Prostate gland (tissue), 2 donors: Measurements from ENCODE around the gene MYLK4.

Experiments used
- POLR2A ChIP-seq: fragments of 450-650 bp; IDR thresholded peaks from one replicate; pipeline ENCODE4 v1.6.1; 2016; ENCODE audit warnings: antibody characterized with exemption, mild to moderate bottlenecking
- POLR2AphosphoS5 ChIP-seq: sonication (generic); formaldehyde crosslinking; IDR thresholded peaks from one replicate; pipeline ENCODE4 v1.6.1; 2017; ENCODE audit warnings: antibody characterized with exemption
- TF ChIP-seq, protein P1 (sequence below), 4 experiments: fragments of 200-600 bp in 2 of 4; fragments of 450-650 bp in 2 of 4; sonication (generic) in 2 of 4; IDR thresholded peaks; 1 replicate in 3 of 4; 2 replicates in 1 of 4; pipeline ENCODE4 v1.5.1; 2016 to 2019; ENCODE audit warnings: antibody characterized with exemption in 4 of 4, mild to moderate bottlenecking in 2 of 4, moderate library complexity in 2 of 4

DNA sequence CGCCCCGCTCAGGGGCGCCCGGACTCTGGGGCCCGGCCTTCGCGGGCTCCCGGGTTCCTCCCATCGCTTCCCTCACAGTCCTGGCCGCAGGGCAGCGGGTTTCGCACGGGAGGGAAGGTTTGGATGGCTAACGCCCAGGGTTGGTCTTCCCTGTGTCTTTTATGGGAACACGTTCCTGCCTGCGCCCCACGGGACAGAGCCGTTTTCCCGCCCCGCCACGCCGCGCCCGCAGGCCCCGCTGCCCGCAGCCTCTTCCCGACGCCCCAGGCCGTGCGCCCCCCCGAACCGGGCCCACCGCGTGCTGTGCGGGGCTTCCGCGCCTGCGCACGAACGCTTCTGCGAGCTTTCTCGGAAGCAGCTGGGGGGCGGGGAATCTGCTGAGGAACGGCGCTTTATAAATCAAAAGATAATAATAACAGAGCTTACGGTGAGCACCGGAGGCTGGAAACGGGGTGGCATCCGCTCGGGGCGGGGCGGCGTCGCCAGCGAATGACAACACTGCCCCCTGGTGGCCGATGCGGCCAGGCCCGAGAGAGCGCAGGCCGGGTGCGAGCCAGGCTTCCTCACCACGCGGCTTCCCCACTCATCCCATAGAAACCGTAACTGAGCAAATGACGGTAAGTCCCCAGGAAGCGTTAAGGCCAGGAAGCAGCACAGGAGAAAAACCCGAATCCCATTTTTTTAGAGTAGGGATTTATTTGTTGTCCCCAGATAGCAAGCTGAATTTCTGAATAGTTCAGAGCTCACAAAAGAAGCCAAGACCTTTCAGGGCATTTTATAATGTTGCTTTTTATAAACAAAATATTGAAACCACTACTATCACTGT lies 116.4 kb downstream of the MYLK4 start:
- TF ChIP-seq, protein P1, sequence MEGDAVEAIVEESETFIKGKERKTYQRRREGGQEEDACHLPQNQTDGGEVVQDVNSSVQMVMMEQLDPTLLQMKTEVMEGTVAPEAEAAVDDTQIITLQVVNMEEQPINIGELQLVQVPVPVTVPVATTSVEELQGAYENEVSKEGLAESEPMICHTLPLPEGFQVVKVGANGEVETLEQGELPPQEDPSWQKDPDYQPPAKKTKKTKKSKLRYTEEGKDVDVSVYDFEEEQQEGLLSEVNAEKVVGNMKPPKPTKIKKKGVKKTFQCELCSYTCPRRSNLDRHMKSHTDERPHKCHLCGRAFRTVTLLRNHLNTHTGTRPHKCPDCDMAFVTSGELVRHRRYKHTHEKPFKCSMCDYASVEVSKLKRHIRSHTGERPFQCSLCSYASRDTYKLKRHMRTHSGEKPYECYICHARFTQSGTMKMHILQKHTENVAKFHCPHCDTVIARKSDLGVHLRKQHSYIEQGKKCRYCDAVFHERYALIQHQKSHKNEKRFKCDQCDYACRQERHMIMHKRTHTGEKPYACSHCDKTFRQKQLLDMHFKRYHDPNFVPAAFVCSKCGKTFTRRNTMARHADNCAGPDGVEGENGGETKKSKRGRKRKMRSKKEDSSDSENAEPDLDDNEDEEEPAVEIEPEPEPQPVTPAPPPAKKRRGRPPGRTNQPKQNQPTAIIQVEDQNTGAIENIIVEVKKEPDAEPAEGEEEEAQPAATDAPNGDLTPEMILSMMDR (IDR thresholded peaks at IDR 0.05), result peak; percentile 96 to 100 (median 96)
- no peak for TF ChIP-seq POLR2A
- peak; percentile 66 for TF ChIP-seq POLR2AphosphoS5
